Erythroblast (primary cell): ENCODE measurements around the gene CIDEB.

Experiments used
- DNase-seq, 2 experiments: peaks; one replicate each; lab custom pipeline; 2025; lab: John Stamatoyannopoulos, UW
- GATA1 ChIP-seq: IDR thresholded peaks from 2 replicates; pipeline ENCODE4 v1.6.1; 2011; ENCODE audit warnings: low read depth, mild to moderate bottlenecking, control low read depth, low read length, moderate library complexity
- POLR2A ChIP-seq: IDR thresholded peaks from 2 replicates; pipeline ENCODE4 v1.6.1; 2011; ENCODE audit warnings: mild to moderate bottlenecking, low read length

The CIDEB gene

DNA sequence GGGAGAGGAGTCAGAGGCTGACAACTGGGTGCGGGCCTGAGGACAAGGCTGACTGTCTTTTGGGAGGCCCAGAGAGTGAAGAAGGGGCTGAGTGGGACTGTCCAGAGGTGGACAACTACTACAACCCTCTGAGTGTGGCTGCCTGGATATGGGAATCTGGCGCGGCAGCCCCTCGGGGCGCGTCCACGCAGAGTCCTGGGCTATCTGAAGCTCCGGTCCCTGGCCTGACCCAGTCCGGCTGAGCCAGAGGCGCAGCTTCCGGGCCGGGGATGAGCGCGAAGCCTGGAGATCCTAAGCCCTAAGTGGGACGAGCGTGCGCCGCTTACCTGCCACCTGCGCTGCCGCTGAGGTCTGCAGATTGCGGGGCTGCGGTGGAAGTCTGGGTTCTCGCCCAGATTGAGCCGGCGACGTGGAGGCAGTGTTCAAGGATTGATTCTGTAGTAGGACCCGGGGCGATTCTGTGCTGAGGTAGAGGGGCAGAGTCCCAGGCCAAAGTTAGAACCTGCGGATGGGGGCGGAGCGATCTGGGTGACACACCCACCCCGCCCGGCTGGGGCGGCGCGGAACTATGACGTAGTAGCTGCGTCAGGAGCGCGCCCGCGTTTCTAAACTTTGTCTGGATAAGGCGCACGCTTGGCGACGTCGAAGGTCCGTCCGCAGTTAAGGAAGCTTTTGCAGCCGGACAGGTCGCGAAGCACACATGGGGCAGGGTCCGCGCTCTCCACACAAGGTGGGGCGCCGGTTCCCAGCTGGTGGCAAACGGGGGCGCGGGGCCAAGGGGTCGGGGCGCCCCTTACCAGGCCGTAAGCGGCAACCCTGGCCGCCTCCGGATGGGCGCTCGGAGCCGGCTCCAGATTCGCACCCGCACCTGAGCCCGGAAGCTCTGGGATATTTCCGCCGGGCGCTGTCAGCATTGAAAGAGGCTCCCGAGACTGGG lies 8.3 kb downstream of the CIDEB start, which contains the start of the genes DHRS1 and NOP9:
DHRS1 (minus strand) TSS at position 526 of the 937 bp plus-strand sequence. CDS start 674 bp downstream, outside the sequence.
NOP9 (plus strand) TSS at position 596 of the 937 bp plus-strand sequence; CDS start at position 701, 105 bp downstream.
- DNase-seq = peak; percentile 95 to 98

DNA sequence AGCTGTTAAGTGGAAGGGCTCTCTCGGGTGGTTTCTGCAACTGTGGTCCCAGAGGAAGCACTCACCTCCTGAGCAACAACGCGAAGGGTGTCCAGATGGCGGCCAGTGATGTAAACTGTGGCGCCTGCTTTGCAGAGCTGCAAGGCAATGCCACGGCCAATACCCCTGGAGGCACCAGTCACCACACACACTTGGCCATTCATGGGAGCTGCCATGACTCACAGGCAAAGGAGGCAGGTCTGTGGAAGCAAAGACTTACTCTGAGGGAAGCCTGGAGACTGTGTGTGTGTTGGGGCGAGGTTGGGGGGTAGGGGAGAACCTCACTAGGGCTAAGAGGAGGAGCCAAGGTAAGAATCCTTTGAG lies 8.9 kb downstream of the CIDEB start:
- TF ChIP-seq POLR2A (no peak), GATA1 (no peak)
- DNase-seq = peak; percentile 56 to 61

More for the DNA sequence above, 8.3 kb downstream of the CIDEB start, which contains the start of the genes DHRS1 and NOP9:
- TF ChIP-seq POLR2A = peak; percentile 78
- no peak for TF ChIP-seq GATA1

DNA sequence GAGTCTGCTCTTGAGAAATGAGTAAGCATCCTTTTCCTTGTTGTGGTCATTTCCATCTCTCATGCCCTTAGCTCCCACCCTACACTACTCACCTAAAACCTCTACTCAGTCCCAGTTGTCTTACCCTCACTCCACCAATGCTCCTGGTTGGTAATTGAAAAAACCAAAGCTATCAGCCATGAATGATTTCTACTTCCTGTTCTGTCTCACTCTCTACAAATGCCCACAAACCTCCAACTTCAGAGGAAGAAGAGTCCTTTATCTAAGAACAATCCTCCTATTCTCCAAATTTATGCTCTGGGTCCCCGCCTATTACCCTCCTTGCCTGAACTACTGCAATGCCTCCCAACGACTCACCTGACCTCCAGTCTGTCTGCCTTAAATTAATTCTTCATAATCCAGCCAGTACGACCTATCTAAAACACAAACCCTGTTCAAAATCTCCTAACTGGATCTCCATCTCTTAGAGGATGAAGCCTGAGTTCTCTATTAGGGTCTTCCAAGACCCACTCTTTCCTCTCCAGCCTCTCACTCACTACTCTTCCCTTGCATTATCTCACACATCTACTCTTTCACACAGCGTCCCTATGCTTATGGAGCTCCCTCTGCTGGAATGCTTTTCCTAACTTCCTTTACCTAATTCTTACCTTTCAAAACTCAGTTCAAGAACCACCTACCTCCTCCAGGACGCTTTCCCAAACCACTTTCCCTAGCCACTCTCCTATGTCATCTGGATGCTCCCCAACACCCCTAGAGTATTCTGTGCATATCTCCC lies 10.4 kb downstream of the CIDEB start:
- DNase-seq = peak; percentile 45 to 66

DNA sequence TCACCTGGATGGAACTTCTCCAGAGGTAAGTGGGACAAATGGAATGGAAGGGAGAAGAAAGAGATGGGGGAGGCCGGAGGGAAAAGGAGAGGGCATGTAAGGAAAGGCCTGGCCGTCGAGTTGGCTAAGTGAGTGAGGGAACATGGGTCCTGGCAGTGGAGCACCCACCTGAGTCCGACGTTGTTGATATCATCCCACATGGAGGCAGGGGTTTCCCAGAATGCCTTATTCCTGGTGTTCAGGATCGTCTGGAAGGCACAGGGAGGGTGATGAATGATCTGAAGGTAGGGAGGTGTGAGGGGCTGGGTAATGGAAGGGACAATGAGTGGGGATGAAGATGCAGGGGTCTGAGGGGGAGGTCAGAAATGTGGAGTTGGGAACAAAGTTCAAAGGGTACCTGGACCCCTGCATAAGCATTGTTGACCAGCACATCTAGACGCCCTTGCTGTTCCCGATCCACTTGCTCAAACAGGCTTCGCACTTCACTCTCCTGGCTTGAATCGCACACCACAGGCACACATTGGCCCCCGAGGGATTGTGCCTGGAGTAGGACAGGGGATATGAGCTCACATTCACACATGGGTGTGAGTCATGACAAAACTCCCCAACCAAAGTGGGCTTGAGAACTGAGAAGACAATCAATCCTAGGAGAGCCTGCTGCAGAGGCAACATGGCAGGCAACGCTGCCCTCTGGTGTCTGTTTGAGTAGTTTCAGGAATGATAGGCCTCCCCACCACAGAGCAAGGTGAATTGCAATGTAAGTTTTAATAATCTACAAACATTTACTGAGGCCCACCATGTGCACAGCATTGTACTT lies 11.2 kb downstream of the CIDEB start:
- TF ChIP-seq GATA1 (no peak), POLR2A (no peak)
- DNase-seq = peak; percentile 81 to 89

More for the DNA sequence above, 10.4 kb downstream of the CIDEB start:
- TF ChIP-seq GATA1 (no peak), POLR2A (no peak)

DNA sequence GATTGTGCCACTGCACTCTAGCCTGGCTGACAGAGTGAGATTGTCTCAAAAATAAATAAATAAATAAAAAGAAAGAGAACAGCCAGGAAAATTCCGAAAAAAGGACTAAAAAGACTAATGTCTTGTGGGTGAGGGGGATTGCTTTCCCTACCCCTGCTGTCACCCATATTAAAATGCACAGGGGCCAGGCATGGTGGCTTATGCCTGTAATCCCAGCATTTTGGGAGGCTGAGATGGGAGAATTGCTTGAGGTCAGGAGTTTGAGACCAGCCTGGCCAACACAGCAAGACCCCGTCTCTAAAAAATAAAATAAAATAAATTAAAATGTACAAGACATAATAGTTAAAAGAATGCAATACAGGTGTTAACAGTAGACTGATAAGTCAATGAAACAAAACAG lies 14.3 kb downstream of the CIDEB start:
- no peak for DNase-seq
- TF ChIP-seq GATA1 (no peak), POLR2A (no peak)

DNA sequence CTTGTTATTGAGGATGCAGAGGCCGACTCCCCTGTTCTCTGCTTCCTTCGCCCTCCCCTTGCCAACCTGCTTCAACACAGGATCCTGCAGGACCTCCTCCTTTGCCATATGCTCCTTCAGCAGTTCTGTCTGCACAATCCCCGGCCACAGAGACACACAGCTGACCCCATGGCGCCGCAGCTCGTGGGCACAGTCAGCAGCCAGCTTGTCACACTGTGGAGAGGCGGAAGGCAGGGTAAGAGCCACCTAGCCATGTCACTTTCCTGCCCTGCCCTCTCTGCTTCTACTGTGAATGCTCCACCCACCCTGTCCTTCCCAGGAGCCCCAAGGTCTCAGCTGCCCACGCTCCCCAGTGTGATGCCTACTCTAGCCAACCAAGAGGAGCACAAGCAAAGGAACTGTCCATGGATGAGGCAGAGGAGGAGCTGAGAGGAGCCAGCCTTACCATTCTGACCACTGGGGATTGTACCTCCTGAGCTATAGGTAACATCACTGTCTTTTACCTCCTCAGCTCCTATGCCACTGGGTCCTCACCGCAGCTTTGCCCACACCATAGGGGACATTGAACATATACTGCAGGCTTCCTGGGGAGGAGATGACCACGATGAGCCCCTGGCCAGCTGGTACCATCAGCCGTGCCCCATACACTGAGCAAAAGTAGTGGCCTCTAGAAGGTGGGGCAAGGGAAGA lies 15.5 kb downstream of the CIDEB start:
- TF ChIP-seq POLR2A (no peak), GATA1 (no peak)
- DNase-seq = no peak

DNA sequence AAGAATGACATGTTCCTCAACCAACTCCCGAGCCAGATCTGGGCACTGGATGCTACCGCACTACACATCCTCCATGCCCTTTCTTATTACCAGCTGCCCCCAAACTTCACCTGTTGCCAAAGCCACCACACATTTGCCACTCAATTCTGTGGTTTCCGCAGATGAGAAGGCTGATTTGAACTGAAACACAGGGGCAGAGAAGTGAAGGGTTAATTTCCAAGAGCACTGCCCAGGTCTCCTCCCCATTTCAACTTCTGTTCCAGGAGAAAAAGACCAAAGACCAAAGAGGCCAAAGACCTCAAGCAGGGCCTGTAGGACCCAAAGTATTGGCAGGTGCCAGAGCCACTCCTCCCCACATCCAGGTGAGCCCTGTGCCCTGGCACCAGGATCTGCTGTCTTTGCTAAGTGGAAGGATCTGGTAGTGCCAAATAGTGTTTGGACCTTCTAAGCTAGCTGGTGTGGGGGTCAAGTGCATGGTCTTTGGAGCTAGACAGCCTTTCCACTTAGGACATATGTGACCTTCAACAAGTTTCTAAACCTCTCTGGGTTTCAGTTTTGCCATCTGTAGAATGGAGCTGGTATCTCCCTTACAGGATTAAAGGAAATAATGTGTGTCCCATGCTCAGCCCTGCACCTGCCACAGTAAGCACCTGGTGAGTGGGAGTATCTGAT lies 16.2 kb downstream of the CIDEB start:
- TF ChIP-seq GATA1 = no peak
- no peak for TF ChIP-seq POLR2A
- no peak for DNase-seq

DNA sequence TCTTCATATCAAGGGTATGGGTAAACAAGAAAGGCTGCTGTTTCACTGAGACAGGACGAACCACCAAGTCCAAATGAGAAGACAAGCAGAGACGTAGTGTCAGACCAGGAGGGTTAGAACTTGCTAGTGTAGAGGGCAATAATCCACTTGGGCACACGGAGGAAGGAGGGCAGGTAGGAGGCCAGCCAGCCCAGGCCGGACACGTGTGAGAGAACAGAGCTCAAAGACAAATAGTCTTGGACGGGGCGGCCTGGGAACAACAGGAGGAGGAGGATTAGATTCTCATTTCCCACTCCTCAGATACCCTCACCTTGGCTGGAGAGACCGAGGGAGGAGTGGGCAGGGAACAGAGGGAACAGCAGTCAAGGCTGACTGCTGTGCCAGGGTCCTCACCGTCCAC lies 17.0 kb downstream of the CIDEB start:
- TF ChIP-seq GATA1 (no peak), POLR2A (no peak)
- no peak for DNase-seq

DNA sequence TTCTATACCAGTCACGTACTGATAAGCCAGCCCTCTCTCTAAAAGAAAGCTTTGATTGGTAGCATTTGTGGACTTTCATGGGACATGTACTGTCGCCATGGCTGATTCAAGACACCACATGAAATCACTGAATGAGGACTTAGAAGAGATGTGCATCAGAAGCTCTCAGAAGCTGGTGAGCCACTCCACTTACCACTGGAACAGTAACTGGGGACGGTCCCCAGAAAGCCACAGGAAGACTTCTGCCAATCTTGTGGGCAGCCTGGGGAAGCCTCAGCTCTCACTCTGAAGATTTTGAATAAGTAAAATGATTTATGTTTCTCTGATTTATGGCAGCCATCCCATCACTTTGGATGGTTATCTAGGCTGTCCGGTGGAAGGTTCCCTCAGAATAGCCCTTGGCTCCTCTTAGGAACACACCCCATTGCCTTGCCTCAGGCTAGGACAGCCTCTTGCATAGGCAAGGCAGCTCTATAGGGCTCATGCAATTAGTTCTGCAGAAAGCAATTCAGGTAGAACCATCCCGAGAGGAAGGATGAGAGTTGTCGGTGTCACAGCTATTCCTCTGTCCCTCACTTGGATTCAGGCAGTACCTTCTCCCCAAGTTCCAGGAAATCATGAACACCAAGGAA lies 18.0 kb downstream of the CIDEB start:
- no peak for DNase-seq
- no peak for TF ChIP-seq GATA1
- TF ChIP-seq POLR2A = no peak

DNA sequence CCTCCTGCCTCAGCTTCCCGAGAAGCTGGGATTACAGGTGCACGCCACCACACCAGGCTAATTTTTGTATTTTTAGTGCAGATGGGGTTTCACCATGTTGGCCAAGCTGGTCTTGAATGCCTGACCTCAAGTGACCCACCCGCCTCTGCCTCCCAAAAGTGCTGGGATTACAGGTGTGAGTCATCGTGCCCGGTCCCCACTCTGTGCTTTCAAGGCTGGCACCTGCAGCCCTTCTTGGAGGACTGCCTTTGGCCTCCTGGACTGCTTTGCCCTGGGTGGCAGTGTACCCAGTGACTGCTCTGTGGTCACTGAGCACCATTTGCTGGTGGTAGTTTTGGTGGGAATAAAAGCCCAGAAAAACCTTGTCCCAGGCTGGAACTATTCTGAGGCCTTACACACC lies 20.8 kb downstream of the CIDEB start:
- TF ChIP-seq POLR2A (no peak), GATA1 (no peak)
- DNase-seq = no peak

DNA sequence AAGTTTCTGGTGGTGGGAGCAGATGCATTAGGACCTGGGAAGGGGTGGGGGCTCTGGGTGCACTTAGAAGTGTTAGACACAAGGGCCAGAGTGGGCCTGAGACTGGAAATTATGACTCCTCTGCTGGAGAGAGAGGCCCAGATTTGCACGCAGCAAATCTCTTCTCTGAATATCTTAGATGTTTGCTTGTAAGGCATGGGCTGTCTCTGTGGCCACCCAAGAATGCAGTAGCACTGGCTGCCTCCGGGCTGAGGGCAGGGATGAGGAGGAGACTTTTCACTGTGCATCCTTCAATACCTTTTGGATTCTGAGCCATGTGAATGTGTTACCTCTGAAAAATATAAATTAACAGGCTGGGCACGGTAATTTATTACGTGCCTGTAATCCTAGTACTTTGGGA lies 22.4 kb downstream of the CIDEB start:
- no peak for DNase-seq
- TF ChIP-seq GATA1 (no peak), POLR2A (no peak)
